ENCODE measurements around the gene TAOK1. TPM values are rescaled to one million over a fixed set of nuclear protein-coding genes. Genes with fewer than 3 reads are reported as not detected.
"Not testable (repeated sequence)": the region's sequence is repeated elsewhere in the genome, so short reads cannot be mapped to it uniquely, and the experiment has no call there.

Gene TAOK1
- total RNA-seq, 1 experiment from 2014 or later = 30.2 TPM

DNA sequence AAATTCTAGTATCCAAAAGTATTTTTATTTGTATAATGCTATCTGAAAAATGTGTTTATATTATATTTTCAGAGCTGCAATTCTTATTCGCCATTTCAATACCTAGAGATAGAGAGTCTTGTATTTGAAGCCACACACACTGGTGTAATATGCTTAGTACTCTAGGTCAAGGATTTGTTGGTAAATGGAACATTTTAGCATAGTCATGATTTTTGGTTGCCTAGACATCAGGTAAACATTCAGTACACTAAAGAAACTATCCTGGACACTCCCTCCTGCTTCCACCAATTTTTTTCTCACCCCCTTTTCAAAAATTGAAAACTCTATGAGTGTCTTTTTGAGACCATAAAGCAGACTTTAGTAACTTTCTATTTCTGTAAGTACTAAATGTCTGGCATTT lies 155.9 kb downstream of the TAOK1 start:
- DNase-seq (ENCODE audit: low read depth) = no peak

DNA sequence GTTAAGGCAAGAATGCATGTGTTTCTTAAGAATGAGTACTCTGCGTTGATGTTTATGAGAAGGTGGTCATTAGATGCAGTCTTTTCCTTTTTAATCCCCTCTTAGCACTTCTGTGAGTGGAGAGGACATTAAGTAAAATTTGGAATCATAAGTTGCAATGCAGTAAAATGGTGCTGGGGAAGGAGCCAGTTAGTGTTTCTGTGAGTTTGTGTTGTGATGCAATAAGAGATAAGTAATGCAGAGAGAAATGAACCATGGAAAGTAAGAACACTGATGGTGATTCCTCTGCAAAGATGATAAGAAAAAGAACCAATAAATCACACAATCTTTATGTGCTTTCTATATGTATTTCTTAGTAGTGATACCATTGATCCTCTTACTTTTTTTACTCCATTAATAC lies 156.7 kb downstream of the TAOK1 start:
- DNase-seq (ENCODE audit: low read depth) = no peak

GRCh38 chr17:29549177-29549923 lies 159.2 kb downstream of the TAOK1 start:
- peak; percentile 53 for DNase-seq (ENCODE audit: low read depth)

DNA sequence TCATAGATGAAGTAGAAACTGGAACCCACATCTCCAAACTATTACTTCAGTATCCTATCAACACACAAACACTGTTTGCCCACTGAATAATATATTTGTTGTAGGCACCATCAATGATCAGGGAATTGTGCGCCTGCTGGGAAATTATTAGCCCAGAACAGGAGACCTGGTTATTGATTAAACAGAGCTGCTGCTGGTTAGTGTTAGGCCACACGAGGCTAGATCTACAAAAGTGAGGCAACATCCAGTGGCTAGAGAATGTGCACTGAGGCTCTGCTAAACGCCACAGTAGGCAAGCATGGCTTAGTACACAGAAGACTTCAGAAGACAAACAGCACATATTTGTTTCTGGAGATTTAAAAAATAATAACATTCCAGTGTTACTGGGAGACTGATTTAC lies 165.7 kb downstream of the TAOK1 start:
- DNase-seq (ENCODE audit: low read depth) = no peak

GRCh38 chr17:29557085-29557738 lies 167.0 kb downstream of the TAOK1 start:
- no peak for DNase-seq (ENCODE audit: low read depth)

- no peak for DNase-seq (ENCODE audit: low read depth)
Measured at GRCh38 chr17:29557739-29558116, 167.6 kb downstream of the TAOK1 start.

DNA sequence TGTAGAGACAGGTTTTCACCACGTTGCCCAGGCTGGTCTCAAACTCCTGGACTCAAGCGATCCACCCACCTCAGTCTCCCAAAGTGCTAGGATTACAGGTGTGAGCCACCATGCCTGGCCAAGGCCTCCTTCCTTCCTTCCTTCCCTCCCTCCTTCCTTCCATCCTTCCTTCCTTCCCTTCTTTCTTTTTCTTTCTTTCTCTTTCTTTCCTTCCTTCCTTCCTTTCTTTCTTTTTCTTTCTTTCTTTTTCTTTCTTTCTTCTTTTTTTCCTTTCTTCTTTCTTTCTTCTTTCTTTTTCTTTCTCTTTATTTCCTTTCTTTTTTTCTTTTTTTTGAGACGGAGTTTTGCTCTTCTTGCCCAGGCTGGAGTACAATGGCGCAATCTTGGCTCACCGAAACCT lies 168.0 kb downstream of the TAOK1 start:
- DNase-seq (ENCODE audit: low read depth) = not testable (repeated sequence)

GRCh38 chr17:29559640-29560039 lies 169.5 kb downstream of the TAOK1 start:
- no peak for DNase-seq (ENCODE audit: low read depth)

- DNase-seq (ENCODE audit: low read depth) = no peak
Measured at GRCh38 chr17:29560316-29560715, 170.2 kb downstream of the TAOK1 start.

DNA sequence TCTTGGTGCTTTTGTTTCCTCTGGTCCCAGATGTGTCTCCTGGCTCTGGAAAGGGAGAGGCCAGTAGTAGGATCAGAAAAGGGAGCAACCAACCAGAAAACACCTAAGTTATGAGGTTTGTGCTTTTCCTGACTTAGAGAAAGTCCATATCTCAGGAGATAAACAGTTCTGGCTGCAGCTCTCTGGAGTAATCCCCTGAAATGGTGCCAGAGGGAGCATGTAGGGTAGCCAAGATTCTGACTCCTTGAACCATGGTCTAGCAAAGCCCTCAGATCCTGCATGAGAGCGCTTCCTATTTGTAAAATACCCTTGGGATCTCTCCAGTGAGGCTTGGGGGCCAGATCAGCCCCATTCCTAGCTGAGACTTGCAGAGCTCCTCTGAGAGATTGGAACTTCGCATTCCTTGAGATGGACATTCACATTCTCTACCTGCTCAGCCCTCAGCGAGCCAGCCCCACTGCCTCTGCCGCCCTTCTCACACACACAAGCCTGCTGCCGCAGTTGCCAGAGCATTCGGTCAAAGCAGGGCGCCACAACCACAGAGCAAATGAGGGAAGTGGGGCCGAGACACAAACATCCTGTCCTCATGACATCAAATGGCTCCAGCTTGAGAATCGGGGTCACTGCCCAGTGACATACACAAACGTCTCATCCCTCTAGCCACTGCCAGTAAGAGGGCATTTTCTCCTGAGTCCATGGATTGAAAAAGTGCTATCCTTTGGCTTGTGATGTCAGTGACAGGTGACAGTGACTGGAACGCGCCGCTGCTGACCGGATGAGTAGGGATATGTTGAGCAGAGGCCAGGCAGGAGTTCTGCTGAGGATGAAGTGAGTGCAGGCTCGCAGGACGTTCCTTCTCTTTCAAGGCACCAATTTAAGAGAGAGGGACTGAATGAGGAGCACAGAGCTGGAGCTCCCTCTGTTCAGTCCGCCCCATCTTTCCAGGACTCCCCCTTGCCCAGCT lies 171.7 kb downstream of the TAOK1 start:
- no peak for DNase-seq (ENCODE audit: low read depth)

GRCh38 chr17:29562615-29563014 lies 172.5 kb downstream of the TAOK1 start:
- no peak for DNase-seq (ENCODE audit: low read depth)

- no peak for DNase-seq (ENCODE audit: low read depth)
Measured at GRCh38 chr17:29563816-29564215, 173.7 kb downstream of the TAOK1 start.

DNA sequence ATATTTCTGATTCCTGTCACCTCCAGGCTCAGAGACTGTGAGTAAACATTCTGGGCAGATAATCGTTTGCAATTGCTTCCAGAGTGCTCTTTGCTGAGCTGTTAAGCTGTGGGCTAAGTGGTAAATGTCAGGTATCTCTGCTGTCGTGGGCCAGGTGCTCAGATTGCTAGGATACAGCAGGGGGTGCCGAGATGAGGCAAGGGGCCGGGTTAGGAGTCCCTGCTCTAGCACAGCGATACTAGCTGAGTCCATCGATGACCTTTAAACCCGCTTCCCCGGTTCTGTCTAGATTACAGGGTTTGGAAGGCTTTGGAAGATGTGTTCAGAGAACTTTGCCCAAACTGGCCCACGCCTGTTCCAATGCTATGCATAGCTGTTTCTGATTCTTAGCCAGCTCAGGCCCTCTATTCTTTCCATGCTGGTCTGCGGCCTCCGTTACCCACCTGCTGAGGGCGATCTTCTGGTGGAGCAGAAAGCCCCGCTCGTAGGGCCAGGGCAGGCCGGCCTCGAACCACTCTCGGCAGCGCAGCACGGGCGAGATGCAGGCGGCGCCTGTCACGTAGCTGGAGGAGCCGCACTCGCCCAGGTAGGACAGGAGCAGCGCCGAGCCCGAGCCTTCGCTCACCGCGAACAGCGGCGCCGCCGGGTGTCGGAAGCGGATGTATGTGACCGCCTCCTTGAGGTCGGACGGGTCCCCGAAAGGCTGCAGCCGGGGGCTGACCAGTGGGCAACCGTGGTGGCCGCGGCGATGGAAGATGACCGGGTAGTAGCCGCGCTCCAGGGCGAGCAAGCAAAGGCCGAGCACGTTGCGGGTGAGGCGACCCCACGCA lies 175.7 kb downstream of the TAOK1 start:
- no peak for DNase-seq (ENCODE audit: low read depth)

DNA sequence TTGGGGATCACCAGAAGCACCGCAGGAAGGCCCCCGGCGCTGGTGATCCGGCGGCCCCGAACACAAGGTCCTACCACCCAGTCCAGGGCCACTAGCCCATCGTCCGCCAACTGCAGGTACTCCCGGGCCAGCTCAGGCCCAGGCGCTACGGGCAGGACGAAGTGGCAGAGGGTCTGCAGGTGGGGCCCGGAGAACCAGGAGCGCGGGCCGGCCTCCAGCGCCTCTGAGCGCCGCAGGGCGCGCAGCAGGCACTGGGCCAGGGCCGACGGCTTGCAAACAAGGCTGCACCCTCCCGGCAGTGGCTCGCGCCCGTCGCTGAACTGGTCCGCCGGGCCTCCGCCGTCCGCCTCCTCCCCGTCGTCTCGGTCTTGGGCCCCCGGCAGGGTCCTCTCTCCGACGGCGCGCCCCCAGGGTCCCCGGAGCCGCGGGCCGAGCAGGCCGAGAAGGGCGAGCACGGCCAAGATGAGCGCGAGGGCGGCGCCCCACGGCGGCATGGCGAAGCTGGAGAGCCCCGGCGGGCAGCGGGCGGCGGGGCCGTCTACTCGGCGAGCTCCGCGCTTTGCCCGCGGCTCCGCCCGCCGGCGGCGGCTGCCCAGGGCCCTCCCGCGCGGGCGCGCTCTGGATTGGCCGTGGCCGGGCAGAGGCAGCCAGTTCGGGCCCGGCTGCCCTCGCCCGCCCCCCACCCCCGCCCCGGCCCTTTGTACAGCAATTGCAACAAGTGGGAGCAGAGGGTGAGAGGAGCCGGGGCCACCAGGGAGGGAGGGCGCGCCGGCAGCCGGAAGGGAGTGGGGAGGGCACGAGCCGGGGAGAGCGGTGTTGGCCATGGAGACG lies 176.5 kb downstream of the TAOK1 start, which contains the start of gene ABHD15:
Gene ABHD15, minus strand, starts transcription at position 565 of the 831 bp plus-strand sequence. Its CDS starts 71 bp downstream, at position 494.
- DNase-seq (ENCODE audit: low read depth) = peak; percentile 52

DNA sequence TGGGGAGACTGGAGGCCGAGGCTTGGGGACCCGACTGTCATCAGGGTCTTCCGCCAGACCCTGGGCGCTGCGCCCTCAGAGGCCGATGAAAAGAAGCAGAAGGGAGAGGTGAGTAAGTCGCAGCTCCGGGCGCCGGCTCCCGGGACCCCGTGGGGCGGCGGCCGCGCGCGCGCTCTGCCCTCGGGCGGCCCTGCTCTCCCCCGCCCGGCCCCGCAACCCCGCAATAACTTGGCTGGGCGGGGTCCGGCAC lies 177.1 kb downstream of the TAOK1 start:
- no peak for DNase-seq (ENCODE audit: low read depth)

DNA sequence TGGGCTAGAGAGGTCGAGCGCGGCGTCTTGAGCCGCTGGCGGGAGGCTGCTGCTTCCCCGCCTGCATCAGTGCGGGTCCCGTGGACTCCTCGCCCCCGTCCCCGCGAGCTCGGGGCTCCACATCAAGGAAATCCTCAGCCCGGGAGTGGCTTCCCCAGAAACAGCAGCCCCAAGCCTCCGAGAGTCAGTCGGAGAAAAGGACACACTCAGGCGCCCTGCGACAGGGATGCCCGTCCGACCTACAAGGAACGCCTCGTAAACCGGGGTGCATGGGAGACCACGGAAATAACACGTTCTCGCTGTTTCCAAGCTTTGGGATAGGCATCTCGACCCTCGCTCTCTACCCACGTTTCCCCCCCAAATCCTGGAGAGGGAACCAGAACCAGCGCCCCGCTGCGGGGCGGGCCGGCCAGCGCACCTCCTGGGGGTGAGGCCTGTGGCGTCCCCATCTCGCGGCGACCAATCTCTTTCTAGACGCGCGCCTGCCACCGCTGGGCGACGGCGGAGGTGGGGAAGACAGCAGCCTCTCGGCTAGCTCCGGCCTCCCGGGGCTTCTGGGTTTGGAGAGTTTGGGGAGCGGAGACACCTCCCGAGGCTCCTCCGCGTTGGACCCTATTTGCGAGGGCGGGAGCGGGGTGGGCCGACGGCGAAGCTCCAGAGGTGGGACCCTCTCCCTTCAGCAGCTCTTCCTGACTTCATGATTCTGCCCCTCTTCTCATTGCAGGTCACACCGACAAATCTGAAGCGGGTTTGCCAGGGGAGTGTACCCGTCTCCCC lies 177.6 kb downstream of the TAOK1 start:
- peak; percentile 58 for DNase-seq (ENCODE audit: low read depth)

- DNase-seq (ENCODE audit: low read depth) = peak; percentile 80
Measured at GRCh38 chr17:29568331-29569244, 178.4 kb downstream of the TAOK1 start, which contains the start of gene TP53I13. Gene TP53I13, plus strand, starts transcription at chr17:29568701. Its CDS starts 58 bp downstream, at chr17:29568759.

GRCh38 chr17:29569245-29569950 lies 179.2 kb downstream of the TAOK1 start:
- peak; percentile 51 for DNase-seq (ENCODE audit: low read depth)

Measured in RPMI7951 (cell line).